Peyer's patch (tissue), 4 donors: ENCODE data around the gene PTPRM.

Experiments
- POLR2A ChIP-seq, 2 donors: fragments of 450-650 bp; IDR thresholded peaks; one replicate each; pipeline ENCODE4 v1.5.1; 2017; ENCODE audit warnings: antibody characterized with exemption in 2 of 2, mild to moderate bottlenecking in 2 of 2, moderate library complexity in 2 of 2
- TF ChIP-seq, protein P1 (sequence below), 6 experiments: fragments of 450-650 bp in 4 of 6; fragments of 200-600 bp in 2 of 6; sonication (generic) in 1 of 6; IDR thresholded peaks; one replicate each; pipeline ENCODE4 v1.5.1; 2017 to 2019; ENCODE audit warnings: antibody characterized with exemption in 6 of 6, mild to moderate bottlenecking in 3 of 6, moderate library complexity in 1 of 6

DNA sequence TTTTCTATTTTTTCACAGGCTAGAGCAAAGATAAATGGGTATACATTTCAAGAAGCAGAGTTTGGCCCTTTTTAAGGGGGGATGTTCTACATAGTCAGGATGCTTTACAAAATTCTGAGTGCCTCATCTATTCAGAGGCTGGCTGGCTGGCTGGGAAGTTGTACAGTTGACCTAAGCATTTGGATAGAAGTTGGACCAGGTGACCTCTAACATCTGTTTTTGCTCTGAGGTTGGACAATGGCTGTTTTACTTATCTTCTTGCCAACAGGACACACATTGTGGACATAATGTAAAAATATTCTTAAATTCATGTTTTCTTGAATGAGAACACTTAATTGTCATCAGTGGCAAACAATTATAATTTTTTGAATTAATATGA lies 205.4 kb downstream of the PTPRM start:
- TF ChIP-seq POLR2A (IDR thresholded peaks at IDR 0.05) = no peak
- TF ChIP-seq, protein P1, sequence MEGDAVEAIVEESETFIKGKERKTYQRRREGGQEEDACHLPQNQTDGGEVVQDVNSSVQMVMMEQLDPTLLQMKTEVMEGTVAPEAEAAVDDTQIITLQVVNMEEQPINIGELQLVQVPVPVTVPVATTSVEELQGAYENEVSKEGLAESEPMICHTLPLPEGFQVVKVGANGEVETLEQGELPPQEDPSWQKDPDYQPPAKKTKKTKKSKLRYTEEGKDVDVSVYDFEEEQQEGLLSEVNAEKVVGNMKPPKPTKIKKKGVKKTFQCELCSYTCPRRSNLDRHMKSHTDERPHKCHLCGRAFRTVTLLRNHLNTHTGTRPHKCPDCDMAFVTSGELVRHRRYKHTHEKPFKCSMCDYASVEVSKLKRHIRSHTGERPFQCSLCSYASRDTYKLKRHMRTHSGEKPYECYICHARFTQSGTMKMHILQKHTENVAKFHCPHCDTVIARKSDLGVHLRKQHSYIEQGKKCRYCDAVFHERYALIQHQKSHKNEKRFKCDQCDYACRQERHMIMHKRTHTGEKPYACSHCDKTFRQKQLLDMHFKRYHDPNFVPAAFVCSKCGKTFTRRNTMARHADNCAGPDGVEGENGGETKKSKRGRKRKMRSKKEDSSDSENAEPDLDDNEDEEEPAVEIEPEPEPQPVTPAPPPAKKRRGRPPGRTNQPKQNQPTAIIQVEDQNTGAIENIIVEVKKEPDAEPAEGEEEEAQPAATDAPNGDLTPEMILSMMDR (IDR thresholded peaks at IDR 0.05) = no peak
